Cardiac septum (tissue), 1 donor: ENCODE results near the gene LIMK1. TPM values are rescaled to one million over a fixed set of nuclear protein-coding genes. Genes with fewer than 3 reads are reported as not detected.

Source experiments
- DNase-seq: peaks from one replicate; pipeline ENCODE4 v3.0.0-alpha.2; 2020; ENCODE audit warnings: low spot score
- intact Hi-C: fragments of 100-400 bp; cut with DNase I; formaldehyde crosslinking; loops from one replicate; pipeline ENCODE4 v1.14.0; 2022
- total RNA-seq: library from RNA; stranded (reverse); fragmentation: NEBNext Ultra II Directional; extraction: Animal tissue kit (Norgen Biotek cat#: 25700); gene quantifications from one replicate; pipeline ENCODE4 v1.2.1, GENCODE V29; 2021
- donor health status: DM: no; HTN: no; CAD: no.

The LIMK1 gene
- total RNA-seq, 1 donor from 2014 or later: 13.6 TPM

DNA sequence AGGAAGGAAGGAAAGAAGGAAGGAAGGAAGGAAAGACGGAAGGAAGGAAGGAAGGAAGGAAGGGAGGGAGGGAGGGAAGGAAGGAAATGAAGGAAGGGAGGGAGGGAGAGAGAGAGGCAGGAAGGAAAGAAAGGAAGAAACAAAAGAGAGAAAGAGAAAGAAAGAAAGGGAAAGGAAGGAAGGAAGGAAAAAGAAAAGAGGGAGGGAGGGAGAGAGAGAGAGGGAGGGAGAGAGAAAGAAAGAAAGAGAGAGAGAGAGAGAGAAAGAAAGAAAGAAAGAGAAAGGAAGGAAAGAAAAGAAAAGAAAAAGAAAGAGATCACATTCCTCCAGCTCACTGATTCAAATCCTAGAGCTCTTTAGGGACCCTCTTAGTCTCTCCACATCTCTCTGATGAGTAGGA is 31.0 kb upstream of the LIMK1 start:
- intact Hi-C loops: no loop called here
- DNase-seq: no peak

- intact Hi-C loops: no loop called here
- DNase-seq: no peak
These were observed 29.9 kb upstream of the LIMK1 start for GRCh38 chr7:74053589-74054186.

GRCh38 chr7:74056096-74056915 is 27.3 kb upstream of the LIMK1 start:
- intact Hi-C loops: no loop called here
- DNase-seq: no peak

DNA sequence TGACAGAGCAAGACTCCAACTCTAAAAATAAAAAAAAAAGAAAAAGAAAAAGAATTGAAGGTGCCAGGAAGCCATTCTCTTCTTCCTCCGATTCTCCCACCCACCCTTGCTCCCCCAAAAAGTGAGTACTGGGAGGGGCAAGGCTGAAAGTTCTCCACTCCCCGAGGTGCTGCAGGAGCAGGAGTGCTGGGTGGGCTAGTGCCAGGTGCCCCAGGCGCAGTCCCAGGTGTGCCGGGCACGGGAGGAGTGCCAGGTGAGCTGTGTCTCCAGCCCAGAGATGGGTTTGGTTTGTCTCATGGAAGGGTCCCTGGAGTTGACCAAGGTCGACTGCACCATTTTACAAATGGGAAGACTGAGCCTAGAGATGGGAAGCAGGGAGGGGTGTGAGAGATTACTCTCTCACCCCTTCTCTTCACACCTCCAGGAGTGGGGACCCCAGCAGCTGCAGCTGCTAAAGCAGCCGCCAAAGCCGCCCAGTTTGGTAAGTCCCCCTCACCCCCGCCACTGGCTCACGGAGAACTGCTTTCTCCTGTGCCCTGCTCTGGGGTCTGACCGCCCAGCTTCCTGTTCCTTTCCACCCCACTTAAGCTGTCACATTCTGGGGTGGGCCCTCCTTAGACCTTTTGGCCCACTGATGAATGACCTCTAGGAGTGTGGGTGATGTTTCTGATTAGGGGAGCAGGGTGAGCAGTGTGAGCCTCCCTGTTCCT is 26.2 kb upstream of the LIMK1 start:
- intact Hi-C loops: no loop called here
- DNase-seq: no peak

- intact Hi-C loops: no loop called here
- no peak for DNase-seq
These were observed 25.6 kb upstream of the LIMK1 start for GRCh38 chr7:74057987-74058386.

- no peak for DNase-seq
- intact Hi-C loops: no loop called here
These were observed 25.1 kb upstream of the LIMK1 start for GRCh38 chr7:74058486-74058885.

DNA sequence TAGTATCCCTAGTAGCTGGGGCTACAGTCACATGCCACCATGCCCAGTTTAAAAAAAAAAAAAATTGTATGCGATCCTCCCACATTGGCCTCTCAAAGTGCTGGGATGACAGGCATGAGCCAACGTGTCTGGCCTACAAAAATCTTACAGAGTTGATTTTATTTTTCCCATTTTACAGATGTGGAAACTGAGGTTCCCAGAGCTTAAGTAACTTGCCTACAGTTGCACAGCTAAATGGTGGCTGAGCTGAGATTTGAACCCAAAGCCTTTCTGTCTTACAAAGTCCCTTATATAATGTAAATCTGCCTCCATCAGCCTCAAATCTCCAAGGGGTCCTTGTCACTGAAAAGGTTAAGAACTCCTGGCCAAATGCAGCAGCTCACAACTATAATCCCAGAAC is 24.6 kb upstream of the LIMK1 start:
- intact Hi-C loops: no loop called here
- no peak for DNase-seq

- intact Hi-C loops: loop anchor here (10.0 kb wide), 1 partner anchor 145 kb away; no protein-coding TSS in a partner anchor
- DNase-seq: no peak
These were observed 23.7 kb upstream of the LIMK1 start for GRCh38 chr7:74059681-74060588.

GRCh38 chr7:74061840-74062539 is 21.6 kb upstream of the LIMK1 start:
- intact Hi-C loops: loop anchor here (10.0 kb wide), 1 partner anchor 143 kb away; no protein-coding TSS in a partner anchor
- DNase-seq: peak; percentile 84

- DNase-seq: no peak
- intact Hi-C loops: loop anchor here (10.0 kb wide), 1 partner anchor 142 kb away; no protein-coding TSS in a partner anchor
These were observed 20.4 kb upstream of the LIMK1 start for GRCh38 chr7:74063223-74063641.

- no peak for DNase-seq
- intact Hi-C loops: loop anchor here (10.0 kb wide), 1 partner anchor 141 kb away; no protein-coding TSS in a partner anchor
These were observed 20.0 kb upstream of the LIMK1 start for GRCh38 chr7:74063646-74064045.

- intact Hi-C loops: loop anchor here (5.0 to 10.0 kb wide), 2 partner anchors 140 to 338 kb away; no protein-coding TSS in a partner anchor
- DNase-seq: no peak
These were observed 18.9 kb upstream of the LIMK1 start for GRCh38 chr7:74064696-74065095.

DNA sequence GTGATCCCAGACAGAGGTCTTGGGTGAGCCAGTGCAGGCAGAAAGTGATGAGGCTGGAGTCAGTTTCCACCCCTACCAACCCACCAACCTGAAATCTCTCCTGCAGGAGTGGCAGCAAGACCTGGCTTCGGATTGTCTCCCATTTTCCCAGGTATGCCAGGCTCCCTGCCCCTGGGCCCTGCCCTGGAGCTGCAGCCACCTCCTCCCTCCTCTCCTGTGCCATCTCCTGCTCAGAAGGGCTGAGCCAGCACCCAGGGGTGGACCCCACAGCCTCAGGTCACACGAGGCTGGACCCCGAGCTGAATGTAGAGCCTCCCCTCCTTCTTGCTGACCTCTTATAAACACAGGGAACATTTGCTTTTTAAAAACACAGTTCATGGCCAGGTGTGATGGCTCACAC is 17.0 kb upstream of the LIMK1 start:
- intact Hi-C loops: loop anchor here (5.0 to 10.0 kb wide), 2 partner anchors 138 to 336 kb away; no protein-coding TSS in a partner anchor
- DNase-seq: no peak

DNA sequence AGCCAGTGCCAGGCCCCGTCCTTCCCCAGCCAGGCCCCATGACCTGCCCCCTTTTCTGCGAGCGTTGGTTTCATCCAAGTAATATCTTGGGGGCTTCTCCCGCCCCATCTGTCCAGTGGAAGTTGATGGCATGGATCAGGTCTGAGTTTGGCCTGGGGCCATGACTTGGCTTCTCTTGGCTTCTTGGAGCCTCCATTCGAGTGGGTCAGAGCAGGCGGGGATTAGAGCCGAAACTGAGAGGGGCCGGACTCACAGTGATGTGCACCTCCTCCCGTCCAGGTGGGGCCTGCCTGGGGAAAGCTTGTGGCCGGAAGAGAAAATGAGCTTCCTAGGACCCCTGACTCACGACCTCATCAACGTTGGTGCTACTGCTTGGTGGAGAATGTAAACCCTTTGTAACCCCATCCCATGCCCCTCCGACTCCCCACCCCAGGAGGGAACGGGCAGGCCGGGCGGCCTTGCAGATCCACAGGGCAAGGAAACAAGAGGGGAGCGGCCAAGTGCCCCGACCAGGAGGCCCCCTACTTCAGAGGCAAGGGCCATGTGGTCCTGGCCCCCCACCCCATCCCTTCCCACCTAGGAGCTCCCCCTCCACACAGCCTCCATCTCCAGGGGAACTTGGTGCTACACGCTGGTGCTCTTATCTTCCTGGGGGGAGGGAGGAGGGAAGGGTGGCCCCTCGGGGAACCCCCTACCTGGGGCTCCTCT is 15.1 kb upstream of the LIMK1 start:
- DNase-seq: no peak
- intact Hi-C loops: loop anchor here (5.0 to 10.0 kb wide), 2 partner anchors 136 to 334 kb away; no protein-coding TSS in a partner anchor

DNA sequence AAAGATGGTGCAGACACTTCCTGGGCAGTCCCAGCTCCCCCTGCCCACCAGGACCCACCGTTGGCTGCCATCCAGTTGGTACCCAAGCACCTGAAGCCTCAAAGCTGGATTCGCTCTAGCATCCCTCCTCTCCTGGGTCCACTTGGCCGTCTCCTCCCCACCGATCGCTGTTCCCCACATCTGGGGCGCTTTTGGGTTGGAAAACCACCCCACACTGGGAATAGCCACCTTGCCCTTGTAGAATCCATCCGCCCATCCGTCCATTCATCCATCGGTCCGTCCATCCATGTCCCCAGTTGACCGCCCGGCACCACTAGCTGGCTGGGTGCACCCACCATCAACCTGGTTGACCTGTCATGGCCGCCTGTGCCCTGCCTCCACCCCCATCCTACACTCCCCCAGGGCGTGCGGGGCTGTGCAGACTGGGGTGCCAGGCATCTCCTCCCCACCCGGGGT is 14.5 kb upstream of the LIMK1 start:
- no peak for DNase-seq
- intact Hi-C loops: loop anchor here (5.0 to 10.0 kb wide), 2 partner anchors 136 to 333 kb away; no protein-coding TSS in a partner anchor

DNA sequence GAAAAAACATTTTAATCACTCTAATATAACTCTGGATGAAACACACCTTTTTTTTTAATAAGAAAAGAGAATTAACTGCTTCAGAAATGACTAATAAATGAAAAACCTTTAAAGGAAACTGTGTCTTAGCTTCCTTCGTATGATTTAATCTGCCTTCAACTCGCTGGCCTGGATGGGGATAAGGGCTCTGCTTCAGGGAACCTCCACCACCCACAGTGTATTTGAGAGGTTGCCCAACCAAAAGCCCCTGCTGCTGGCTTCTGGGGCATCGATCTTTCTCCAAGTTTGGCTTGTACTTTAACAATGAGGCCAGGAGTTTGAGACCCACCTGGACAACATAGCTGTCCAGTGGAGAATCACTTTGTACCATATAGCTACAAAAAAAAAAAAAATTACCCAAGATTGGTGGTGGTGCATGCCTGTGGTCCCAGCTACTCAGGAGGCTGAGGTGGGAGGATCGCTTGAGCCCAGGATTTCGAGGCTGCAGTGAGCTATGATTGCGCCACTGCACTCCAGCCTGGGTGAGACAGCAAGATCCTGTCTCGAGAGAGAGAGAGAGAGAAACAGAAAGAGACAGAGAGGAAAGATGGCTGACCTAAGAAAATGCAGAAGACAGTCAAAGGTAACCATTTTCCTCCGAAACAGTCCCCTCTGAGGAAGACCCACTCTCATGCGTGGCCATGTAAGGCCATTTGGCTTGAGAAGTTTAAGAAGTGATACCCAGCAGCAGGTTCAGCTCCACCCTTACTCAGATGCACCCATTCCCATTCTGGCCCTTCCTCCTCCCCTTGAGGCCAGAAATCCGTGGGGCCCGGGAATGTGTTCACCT is 13.6 kb upstream of the LIMK1 start:
- intact Hi-C loops: loop anchor here (5.0 to 10.0 kb wide), 2 partner anchors 135 to 332 kb away; no protein-coding TSS in a partner anchor
- no peak for DNase-seq

DNA sequence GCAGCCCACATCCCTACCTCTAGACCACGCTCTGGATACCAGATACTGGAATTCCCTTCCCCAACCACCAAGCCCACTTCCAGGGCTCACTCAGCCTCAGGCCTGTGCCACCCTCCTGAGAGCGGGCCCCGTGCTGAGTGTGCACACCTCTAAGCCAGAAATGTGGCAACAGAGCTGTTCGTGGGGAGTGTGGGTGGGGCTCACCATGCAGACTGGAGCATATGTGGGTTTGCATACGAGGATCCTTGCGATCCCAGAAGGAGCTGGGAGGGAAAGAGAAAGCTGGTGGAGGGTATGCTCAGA is 13.0 kb upstream of the LIMK1 start:
- no peak for DNase-seq
- intact Hi-C loops: no loop called here
